Measurements from ENCODE around the gene BABAM2.

DNA sequence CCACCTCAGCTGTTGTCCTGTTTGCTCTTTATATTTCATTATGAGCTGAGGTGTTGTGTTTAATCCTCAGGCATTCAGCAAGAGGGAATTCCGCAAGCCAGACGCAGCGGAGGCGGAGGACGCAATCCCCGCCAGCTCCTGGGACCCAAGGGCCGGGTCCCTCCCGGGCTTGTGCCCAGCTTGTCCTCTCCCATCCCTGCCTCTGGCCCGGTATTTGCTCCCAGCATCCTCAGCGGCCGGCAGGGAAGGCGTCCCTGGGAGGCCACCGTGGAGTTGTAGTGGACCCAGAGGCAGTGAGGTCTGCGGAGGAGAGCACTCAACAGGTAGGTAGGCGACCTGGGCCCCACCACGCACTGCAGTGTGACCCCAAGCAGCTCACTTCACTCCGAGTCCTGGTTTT lies 459.7 kb downstream of the BABAM2 start:
- TF ChIP-seq, protein P1, sequence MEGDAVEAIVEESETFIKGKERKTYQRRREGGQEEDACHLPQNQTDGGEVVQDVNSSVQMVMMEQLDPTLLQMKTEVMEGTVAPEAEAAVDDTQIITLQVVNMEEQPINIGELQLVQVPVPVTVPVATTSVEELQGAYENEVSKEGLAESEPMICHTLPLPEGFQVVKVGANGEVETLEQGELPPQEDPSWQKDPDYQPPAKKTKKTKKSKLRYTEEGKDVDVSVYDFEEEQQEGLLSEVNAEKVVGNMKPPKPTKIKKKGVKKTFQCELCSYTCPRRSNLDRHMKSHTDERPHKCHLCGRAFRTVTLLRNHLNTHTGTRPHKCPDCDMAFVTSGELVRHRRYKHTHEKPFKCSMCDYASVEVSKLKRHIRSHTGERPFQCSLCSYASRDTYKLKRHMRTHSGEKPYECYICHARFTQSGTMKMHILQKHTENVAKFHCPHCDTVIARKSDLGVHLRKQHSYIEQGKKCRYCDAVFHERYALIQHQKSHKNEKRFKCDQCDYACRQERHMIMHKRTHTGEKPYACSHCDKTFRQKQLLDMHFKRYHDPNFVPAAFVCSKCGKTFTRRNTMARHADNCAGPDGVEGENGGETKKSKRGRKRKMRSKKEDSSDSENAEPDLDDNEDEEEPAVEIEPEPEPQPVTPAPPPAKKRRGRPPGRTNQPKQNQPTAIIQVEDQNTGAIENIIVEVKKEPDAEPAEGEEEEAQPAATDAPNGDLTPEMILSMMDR (IDR thresholded peaks at IDR 0.05; ENCODE audit: low read depth, low read length): no peak
- TF ChIP-seq MYC (IDR thresholded peaks at IDR 0.05; ENCODE audit: low read depth, low read length): no peak
